HepG2 (cell line): ENCODE data around the gene BRAF. TPM values are rescaled to one million over a fixed set of nuclear protein-coding genes. Genes with fewer than 3 reads are reported as not detected.

Source experiments
- HOXA9 ChIP-seq: sonication (generic); formaldehyde crosslinking; IDR thresholded peaks from 2 replicates; pipeline ENCODE4 v1.8.1; 2022; ENCODE audit warnings: missing genetic modification reagents, mild to moderate bottlenecking, moderate library complexity, borderline replicate concordance
- IRX3 ChIP-seq: sonication (generic); formaldehyde crosslinking; IDR thresholded peaks from 2 replicates; pipeline ENCODE4 v1.8.1; 2023; ENCODE audit warnings: mild to moderate bottlenecking, low read depth, missing genetic modification reagents, borderline replicate concordance
- LCORL ChIP-seq, 2 experiments: fragments of 450-650 bp in 1 of 2; sonication (generic) in 1 of 2; formaldehyde crosslinking in 1 of 2; IDR thresholded peaks; 2 replicates each; pipeline versions ENCODE4 v1.5.0 to v1.6.1; 2017 to 2020; ENCODE audit warnings: antibody characterized with exemption in 1 of 2, missing genetic modification reagents in 1 of 2
- MAZ ChIP-seq, 2 experiments: sonication (generic) in 1 of 2; formaldehyde crosslinking in 1 of 2; IDR thresholded peaks; 2 replicates each; pipeline versions ENCODE4 v1.5.0 to v1.6.1; 2012 to 2020; ENCODE audit warnings: low read depth in 2 of 2, mild to moderate bottlenecking in 2 of 2, borderline replicate concordance in 1 of 2, improper control_type of control experiment in 1 of 2, low read length in 1 of 2, missing genetic modification reagents in 1 of 2, moderate library complexity in 1 of 2
- MIER3 ChIP-seq: IDR thresholded peaks from 2 replicates; pipeline ENCODE4 v1.6.1; 2016; ENCODE audit warnings: missing compliant biosample characterization, borderline replicate concordance
- SRF ChIP-seq: IDR thresholded peaks from 2 replicates; pipeline ENCODE4 v1.6.1; 2011; ENCODE audit warnings: mild to moderate bottlenecking, low read depth, low read length, moderate library complexity
- XBP1 ChIP-seq: sonication (generic); formaldehyde crosslinking; IDR thresholded peaks from 2 replicates; pipeline ENCODE4 v1.5.0; 2020; ENCODE audit warnings: missing genetic modification reagents
- ZBTB20 ChIP-seq: sonication (generic); formaldehyde crosslinking; IDR thresholded peaks from 2 replicates; pipeline ENCODE4 v1.8.1; 2023; ENCODE audit warnings: missing genetic modification reagents, low read depth, mild to moderate bottlenecking, borderline replicate concordance
- ZNF121 ChIP-seq: sonication (generic); formaldehyde crosslinking; IDR thresholded peaks from 2 replicates; pipeline ENCODE4 v1.5.0; 2020; ENCODE audit warnings: mild to moderate bottlenecking, missing genetic modification reagents
- ZNF20 ChIP-seq: sonication (generic); formaldehyde crosslinking; IDR thresholded peaks from 2 replicates; pipeline ENCODE4 v1.4.0; 2020; ENCODE audit warnings: mild to moderate bottlenecking, moderate library complexity, missing genetic modification reagents
- ZNF24 ChIP-seq: fragments of 450-650 bp; IDR thresholded peaks from 2 replicates; pipeline ENCODE4 v1.6.1; 2017; ENCODE audit warnings: antibody characterized with exemption, mild to moderate bottlenecking
- ZNF468 ChIP-seq: sonication (generic); formaldehyde crosslinking; IDR thresholded peaks from 2 replicates; pipeline ENCODE4 v1.8.0; 2022; ENCODE audit warnings: mild to moderate bottlenecking, moderate library complexity, missing genetic modification reagents
- ZNF550 ChIP-seq: sonication (generic); formaldehyde crosslinking; IDR thresholded peaks from 2 replicates; pipeline ENCODE4 v1.4.0; 2020; ENCODE audit warnings: mild to moderate bottlenecking, missing genetic modification reagents, borderline replicate concordance
- ZNF556 ChIP-seq: sonication (generic); formaldehyde crosslinking; IDR thresholded peaks from 2 replicates; pipeline ENCODE4 v1.4.0; 2020; ENCODE audit warnings: mild to moderate bottlenecking, missing genetic modification reagents, borderline replicate concordance
- ZNF558 ChIP-seq: sonication (generic); formaldehyde crosslinking; IDR thresholded peaks from 2 replicates; pipeline ENCODE4 v1.9.0; 2022; ENCODE audit warnings: mild to moderate bottlenecking, missing genetic modification reagents, borderline replicate concordance
- ZNF564 ChIP-seq: sonication (generic); formaldehyde crosslinking; IDR thresholded peaks from 2 replicates; pipeline ENCODE4 v1.8.1; 2023; ENCODE audit warnings: mild to moderate bottlenecking, missing genetic modification reagents
- ZNF746 ChIP-seq: sonication (generic); formaldehyde crosslinking; IDR thresholded peaks from 2 replicates; pipeline ENCODE4 v1.8.0; 2022; ENCODE audit warnings: mild to moderate bottlenecking, missing genetic modification reagents
- ZNF839 ChIP-seq: sonication (generic); formaldehyde crosslinking; IDR thresholded peaks from 2 replicates; pipeline ENCODE4 v1.4.0; 2020; ENCODE audit warnings: missing genetic modification reagents, mild to moderate bottlenecking, borderline replicate concordance
- polyA plus RNA-seq, 8 experiments: library from polyadenylated mRNA; depleted of rRNA in 3 of 8; stranded (reverse) in 7 of 8; unstranded in 1 of 8; fragments of >200 nt; fragmentation: Illumina TruSeq in 4 of 8; extraction: Trizol in 4 of 8; gene quantifications; 2 replicates each; pipeline versions ENCODE4 v1.2.1 to v1.2.3, GENCODE V29; 2011 to 2016; ENCODE audit warnings: low read depth in 4 of 8, missing spikeins in 1 of 8, mixed read lengths in 1 of 8; ENCODE audit not compliant: insufficient read depth in 1 of 8
- total RNA-seq, 5 experiments: library from RNA; depleted of rRNA; stranded (reverse); fragments of >200 nt; fragmentation: Illumina TruSeq; extraction: Trizol; gene quantifications; 2 replicates each; pipeline ENCODE4 v1.2.3, GENCODE V29; 2016; ENCODE audit warnings: low read depth in 1 of 5
- TF ChIP-seq, protein P1 (sequence below): IDR thresholded peaks from 2 replicates; pipeline ENCODE4 v1.6.1; 2016; ENCODE audit warnings: mild to moderate bottlenecking
- TF ChIP-seq, protein P2 (sequence below): sonication (generic); formaldehyde crosslinking; IDR thresholded peaks from 2 replicates; pipeline ENCODE4 v1.9.0; 2022; ENCODE audit warnings: missing genetic modification reagents, mild to moderate bottlenecking, borderline replicate concordance
- TF ChIP-seq, protein P3 (sequence below): sonication (generic); formaldehyde crosslinking; conservative IDR thresholded peaks from 2 replicates; pipeline ENCODE4 v1.4.0; 2020; ENCODE audit warnings: missing genetic modification reagents
- TF ChIP-seq, protein P4 (sequence below): sonication (generic); formaldehyde crosslinking; IDR thresholded peaks from 2 replicates; pipeline ENCODE4 v1.5.1; 2020; ENCODE audit warnings: missing genetic modification reagents, mild to moderate bottlenecking, borderline replicate concordance

Gene BRAF
- total and polyA plus RNA-seq, 2 of the 13 experiments (the other 11 are each of a cell fraction or from before 2014, with no cell fraction given), result 12.5 to 13.4 TPM

GRCh38 chr7:140924019-140924820 is 509 bp downstream of the BRAF start (continued):
- TF ChIP-seq, protein P1, sequence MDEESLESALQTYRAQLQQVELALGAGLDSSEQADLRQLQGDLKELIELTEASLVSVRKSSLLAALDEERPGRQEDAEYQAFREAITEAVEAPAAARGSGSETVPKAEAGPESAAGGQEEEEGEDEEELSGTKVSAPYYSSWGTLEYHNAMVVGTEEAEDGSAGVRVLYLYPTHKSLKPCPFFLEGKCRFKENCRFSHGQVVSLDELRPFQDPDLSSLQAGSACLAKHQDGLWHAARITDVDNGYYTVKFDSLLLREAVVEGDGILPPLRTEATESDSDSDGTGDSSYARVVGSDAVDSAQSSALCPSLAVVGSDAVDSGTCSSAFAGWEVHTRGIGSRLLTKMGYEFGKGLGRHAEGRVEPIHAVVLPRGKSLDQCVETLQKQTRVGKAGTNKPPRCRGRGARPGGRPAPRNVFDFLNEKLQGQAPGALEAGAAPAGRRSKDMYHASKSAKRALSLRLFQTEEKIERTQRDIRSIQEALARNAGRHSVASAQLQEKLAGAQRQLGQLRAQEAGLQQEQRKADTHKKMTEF, result peak; percentile 68; the same call in 1 of the 2 replicates
- TF ChIP-seq MIER3 (CRISPR knock-in tag) (0 out of 2 replicates have a peak, but pooled peaks have one; percentile 31), ZNF564 (no peak), MAZ (IDR thresholded peaks at IDR 0.05; ENCODE audit: borderline replicate concordance, low read depth, low read length) (peak; percentile 52; the same call in 1 of the 2 replicates), MAZ (CRISPR knock-in tag; IDR thresholded peaks at IDR 0.05; ENCODE audit: low read depth) (peak; percentile 57), XBP1 (no peak), SRF (no peak), ZNF550 (no peak), ZNF839 (CRISPR knock-in tag) (no peak), ZNF746 (no peak), ZNF468 (CRISPR knock-in tag) (no peak), ZBTB20 (CRISPR knock-in tag) (no peak), ZNF556 (CRISPR knock-in tag) (no peak), ZNF20 (CRISPR knock-in tag) (no peak), ZNF24 (no peak), ZNF558 (CRISPR knock-in tag) (peak; percentile 48; the same call in 1 of the 2 replicates), LCORL (IDR thresholded peaks at IDR 0.05) (no peak), LCORL (CRISPR knock-in tag; IDR thresholded peaks at IDR 0.05) (0 out of 2 replicates have a peak, but pooled peaks have one; percentile 46), HOXA9 (CRISPR knock-in tag) (no peak), IRX3 (CRISPR knock-in tag) (no peak), ZNF121 (CRISPR knock-in tag) (no peak)
- TF ChIP-seq, protein P2, sequence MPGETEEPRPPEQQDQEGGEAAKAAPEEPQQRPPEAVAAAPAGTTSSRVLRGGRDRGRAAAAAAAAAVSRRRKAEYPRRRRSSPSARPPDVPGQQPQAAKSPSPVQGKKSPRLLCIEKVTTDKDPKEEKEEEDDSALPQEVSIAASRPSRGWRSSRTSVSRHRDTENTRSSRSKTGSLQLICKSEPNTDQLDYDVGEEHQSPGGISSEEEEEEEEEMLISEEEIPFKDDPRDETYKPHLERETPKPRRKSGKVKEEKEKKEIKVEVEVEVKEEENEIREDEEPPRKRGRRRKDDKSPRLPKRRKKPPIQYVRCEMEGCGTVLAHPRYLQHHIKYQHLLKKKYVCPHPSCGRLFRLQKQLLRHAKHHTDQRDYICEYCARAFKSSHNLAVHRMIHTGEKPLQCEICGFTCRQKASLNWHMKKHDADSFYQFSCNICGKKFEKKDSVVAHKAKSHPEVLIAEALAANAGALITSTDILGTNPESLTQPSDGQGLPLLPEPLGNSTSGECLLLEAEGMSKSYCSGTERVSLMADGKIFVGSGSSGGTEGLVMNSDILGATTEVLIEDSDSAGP (CRISPR knock-in tag), result peak; percentile 63; the same call in 1 of the 2 replicates
- TF ChIP-seq, protein P3, sequence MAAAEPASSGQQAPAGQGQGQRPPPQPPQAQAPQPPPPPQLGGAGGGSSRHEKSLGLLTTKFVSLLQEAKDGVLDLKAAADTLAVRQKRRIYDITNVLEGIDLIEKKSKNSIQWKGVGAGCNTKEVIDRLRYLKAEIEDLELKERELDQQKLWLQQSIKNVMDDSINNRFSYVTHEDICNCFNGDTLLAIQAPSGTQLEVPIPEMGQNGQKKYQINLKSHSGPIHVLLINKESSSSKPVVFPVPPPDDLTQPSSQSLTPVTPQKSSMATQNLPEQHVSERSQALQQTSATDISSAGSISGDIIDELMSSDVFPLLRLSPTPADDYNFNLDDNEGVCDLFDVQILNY (CRISPR knock-in tag), result no peak
- TF ChIP-seq, protein P4, sequence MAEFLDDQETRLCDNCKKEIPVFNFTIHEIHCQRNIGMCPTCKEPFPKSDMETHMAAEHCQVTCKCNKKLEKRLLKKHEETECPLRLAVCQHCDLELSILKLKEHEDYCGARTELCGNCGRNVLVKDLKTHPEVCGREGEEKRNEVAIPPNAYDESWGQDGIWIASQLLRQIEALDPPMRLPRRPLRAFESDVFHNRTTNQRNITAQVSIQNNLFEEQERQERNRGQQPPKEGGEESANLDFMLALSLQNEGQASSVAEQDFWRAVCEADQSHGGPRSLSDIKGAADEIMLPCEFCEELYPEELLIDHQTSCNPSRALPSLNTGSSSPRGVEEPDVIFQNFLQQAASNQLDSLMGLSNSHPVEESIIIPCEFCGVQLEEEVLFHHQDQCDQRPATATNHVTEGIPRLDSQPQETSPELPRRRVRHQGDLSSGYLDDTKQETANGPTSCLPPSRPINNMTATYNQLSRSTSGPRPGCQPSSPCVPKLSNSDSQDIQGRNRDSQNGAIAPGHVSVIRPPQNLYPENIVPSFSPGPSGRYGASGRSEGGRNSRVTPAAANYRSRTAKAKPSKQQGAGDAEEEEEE, result no peak
